Coronary artery (tissue), 2 donors: ENCODE data around the gene RHOG.

Source experiments
- DNase-seq: peaks from one replicate; pipeline ENCODE4 v3.0.0-alpha.2; 2017; ENCODE audit warnings: low spot score
- H3K27ac ChIP-seq, 2 donors: fragments of 200-600 bp; sonication (generic); one replicate each; pipeline ENCODE4 v1.5.1; 2016 to 2019
- H3K4me3 ChIP-seq: fragments of 200-600 bp; sonication (generic); 2 replicates; pipeline ENCODE4 v1.5.1; 2016; ENCODE audit warnings: mild to moderate bottlenecking, moderate library complexity
- CTCF ChIP-seq: fragments of 200-600 bp; sonication (generic); IDR thresholded peaks from one replicate; pipeline ENCODE4 v1.5.1; 2019; ENCODE audit warnings: antibody characterized with exemption

RHOG gene

DNA sequence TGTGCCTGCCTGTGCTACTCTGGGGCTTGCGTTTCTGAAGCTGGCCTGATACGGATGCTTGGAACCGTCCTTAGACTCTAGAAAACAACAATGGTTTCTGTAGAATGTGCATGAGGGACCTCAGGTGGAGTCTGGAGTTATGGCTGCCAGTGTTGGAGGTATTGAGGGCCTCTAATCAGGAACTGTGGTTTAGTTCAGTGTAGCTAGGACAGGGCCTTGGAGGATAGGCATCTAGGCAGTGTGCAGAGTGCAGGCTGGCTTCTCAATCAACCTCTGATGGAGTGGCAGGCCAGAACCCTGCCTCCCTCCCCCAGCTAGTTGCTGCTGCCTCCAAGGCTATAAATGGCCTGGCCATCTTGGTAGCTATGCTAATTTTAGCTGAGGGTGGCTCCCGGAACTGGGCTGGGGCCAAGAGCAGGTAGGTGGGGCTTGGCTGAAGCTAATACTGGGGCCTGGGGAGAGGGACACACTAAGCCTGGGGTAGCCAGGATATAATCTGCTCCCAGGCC is 18.7 kb upstream of the RHOG start:
- TF ChIP-seq CTCF, result no peak
- H3K4me3 ChIP-seq, result peak overlapping the region; percentile 55
- no peak for DNase-seq

DNA sequence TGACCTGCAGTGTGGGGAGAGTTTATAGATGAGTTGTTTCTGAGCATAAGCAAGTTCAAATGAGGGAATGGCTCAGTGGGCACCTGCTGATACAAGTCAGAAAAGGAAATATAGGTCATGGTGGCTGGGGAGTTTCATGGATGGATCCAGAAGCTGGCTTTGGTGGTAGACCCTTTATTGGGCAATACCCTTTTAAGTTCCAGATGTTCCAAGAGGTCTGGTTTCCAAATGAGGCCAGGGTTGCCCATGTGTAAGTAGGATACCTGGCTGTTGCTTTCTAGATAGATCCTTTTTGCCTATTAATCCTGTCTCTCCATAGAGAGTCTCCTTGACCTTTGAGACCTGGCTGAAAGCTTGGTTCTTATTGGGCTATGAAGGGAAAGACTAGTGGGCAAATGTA is 16.9 kb upstream of the RHOG start:
- no peak overlapping the region for H3K27ac ChIP-seq
- H3K4me3 ChIP-seq, result peak overlapping the region; percentile 92
- no peak for DNase-seq
- TF ChIP-seq CTCF, result no peak

More for the DNA sequence above, 18.7 kb upstream of the RHOG start:
- H3K27ac ChIP-seq, result peak overlapping the region; percentile 16 to 69

- DNase-seq, result no peak
- peak overlapping the region in 1 of 2 donors; percentile 98 for H3K27ac ChIP-seq
- no peak for TF ChIP-seq CTCF
- peak overlapping the region; percentile 92 for H3K4me3 ChIP-seq
Measured at GRCh38 chr11:3856856-3857553, 16.2 kb upstream of the RHOG start.

GRCh38 chr11:3855808-3856491 is 15.2 kb upstream of the RHOG start:
- Histone ChIP-seq H3K4me3 (peak overlapping the region; percentile 92), H3K27ac (peak overlapping the region; percentile 96 to 98)
- no peak for TF ChIP-seq CTCF
- peak; percentile 87 for DNase-seq

DNA sequence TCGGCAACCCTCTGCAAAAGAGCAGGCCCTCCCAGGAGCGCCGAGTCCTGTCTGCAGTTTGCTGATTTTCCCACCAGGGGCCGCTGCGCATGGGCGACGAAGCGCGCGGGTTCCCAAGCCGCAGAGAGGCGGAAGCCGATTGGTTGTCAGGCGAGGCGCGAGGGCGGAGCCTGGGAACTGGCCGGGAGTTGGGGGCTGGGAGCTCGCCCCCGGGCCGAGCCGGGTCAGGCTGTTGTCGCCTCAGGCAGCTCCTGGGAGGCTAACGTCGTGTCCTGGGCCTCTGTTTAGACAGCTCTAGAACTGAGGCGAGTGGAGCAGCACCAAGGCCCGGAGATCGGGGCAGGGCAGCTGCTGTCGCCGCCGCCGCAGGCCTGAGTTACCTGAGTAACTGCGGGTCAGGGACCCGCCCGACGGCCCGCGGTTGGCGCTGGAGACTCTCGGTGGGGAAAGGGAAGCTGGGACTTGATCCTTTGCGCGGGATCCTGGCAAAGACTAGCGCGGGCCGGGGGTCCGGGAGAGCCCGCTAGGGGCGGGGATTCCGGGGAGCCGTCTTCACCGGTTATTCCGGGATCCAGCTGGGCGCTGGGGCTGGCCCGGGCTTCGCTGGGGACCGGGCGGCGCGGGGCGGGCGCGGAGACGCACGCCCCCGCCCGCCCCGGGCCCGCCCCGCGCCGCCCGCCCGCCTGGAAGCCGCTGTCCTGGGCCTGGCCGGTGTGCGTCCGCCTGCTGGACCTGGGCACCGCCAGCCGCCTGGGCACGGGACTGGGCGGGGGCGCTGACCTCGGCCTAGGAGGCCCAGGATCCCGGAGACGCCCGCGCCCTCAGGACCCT is 14.4 kb upstream of the RHOG start, which contains the start of gene STIM1:
STIM1 (plus strand) TSS at position 688 of the 831 bp plus-strand sequence. CDS start 607 bp downstream, outside the sequence.
- Histone ChIP-seq H3K27ac (peak within 1 kb of the TSS; percentile 96 to 98), H3K4me3 (peak within 1 kb of the TSS; percentile 92)
- TF ChIP-seq CTCF, result peak; percentile 96
- DNase-seq, result peak; percentile 96

DNA sequence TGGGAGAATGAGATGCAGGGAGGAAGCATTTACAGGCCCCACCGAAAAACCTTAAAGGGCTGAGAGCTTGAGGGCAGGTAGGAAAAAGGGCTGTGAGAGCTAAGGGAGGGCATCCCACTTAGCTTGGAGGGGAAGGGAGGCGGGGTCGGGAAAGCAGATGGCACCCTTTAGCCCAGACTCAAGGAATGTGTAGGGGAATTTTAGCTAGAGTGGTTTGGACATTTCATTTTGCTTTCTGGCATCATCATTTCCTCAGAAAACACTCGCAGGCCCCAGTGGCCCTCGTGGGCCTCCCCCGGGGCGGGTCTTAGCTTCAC is 13.9 kb upstream of the RHOG start:
- TF ChIP-seq CTCF, result no peak
- no peak for DNase-seq
- H3K27ac ChIP-seq, result peak overlapping the region in 1 of 2 donors; percentile 98
- peak overlapping the region; percentile 92 for H3K4me3 ChIP-seq
